GM12892 (cell line): ENCODE measurements around the gene ONECUT2.

Experiments
- POLR2A ChIP-seq: IDR thresholded peaks from 2 replicates; pipeline ENCODE4 v1.6.1; 2011; ENCODE audit warnings: low read depth, low read length, control low read depth
- TAF1 ChIP-seq: IDR thresholded peaks from 2 replicates; pipeline ENCODE4 v1.6.1; 2011; ENCODE audit warnings: low read depth, mild to moderate bottlenecking, control low read depth, low read length, borderline replicate concordance

GRCh38 chr18:57505231-57505630 lies 70.1 kb downstream of the ONECUT2 start:
- TF ChIP-seq TAF1 (no peak), POLR2A (no peak)
